Spleen (tissue), 7 donors: Measurements from ENCODE around the gene EBLN1.

Experiments
- CTCF ChIP-seq, 11 experiments: fragments of 200-600 bp in 7 of 11; fragments of 450-650 bp in 4 of 11; sonication (generic) in 4 of 11; IDR thresholded peaks in 8 of 11; conservative IDR thresholded peaks in 3 of 11; 1 replicate in 7 of 11; 2 replicates in 4 of 11; pipeline versions ENCODE4 v1.4.0 to v1.8.0; 2016 to 2021; ENCODE audit warnings: antibody characterized with exemption in 11 of 11, inconsistent platforms in 4 of 11, mild to moderate bottlenecking in 1 of 11
- POLR2A ChIP-seq, 3 donors: fragments of 450-650 bp; IDR thresholded peaks; one replicate each; pipeline ENCODE4 v1.5.1; 2017; ENCODE audit warnings: antibody characterized with exemption in 3 of 3, mild to moderate bottlenecking in 1 of 3
- donor health status: DM: no; HTN: no; CAD: no; lungs with moderate emphysema.
- donor health status: DM: no; HTN: no; CAD: no.
- donor health status: DM: no; HTN: no; CAD: no.

- no peak for TF ChIP-seq POLR2A (IDR thresholded peaks at IDR 0.05)
- no peak for TF ChIP-seq CTCF (IDR thresholded peaks at IDR 0.05 in 8 of 11, conservative IDR thresholded peaks at IDR 0.05 in 3 of 11)
Measured at GRCh38 chr10:22159979-22160378, 57.8 kb downstream of the EBLN1 start.
